ENCODE measurements around the gene PRR15L. TPM values are rescaled to one million over a fixed set of nuclear protein-coding genes. Genes with fewer than 3 reads are reported as not detected.
"Not testable (repeated sequence)": the region's sequence is repeated elsewhere in the genome, so short reads cannot be mapped to it uniquely, and the experiment has no call there.

Gene PRR15L
- total RNA-seq, 2 experiments from 2014 or later, result not detected

GRCh38 chr17:47942568-47942967, 15.1 kb downstream of the PRR15L start:
- DNase-seq, result no peak
- CTCF ChIA-PET, result interaction anchor here (0.7 to 7.6 kb wide), 8 partner anchors 7 to 101 kb away, joined by 3 to 69 read pairs (median 6); partner anchors contain the start of genes CDK5RAP3, PRR15L and SCRN2
- Mint-ChIP-seq H3K4me1 (ENCODE audit: low read depth) (peaks cover 67% of the 10 kb centered on the region), H3K9me3 (peaks cover 3% of the 10 kb centered on the region), H3K27ac (peak overlapping the region; percentile 80), H3K36me3 (ENCODE audit: low read depth) (peaks cover 22% of the 10 kb centered on the region), H3K4me3 (peak overlapping the region; percentile 85), H3K27me3 (ENCODE audit: low read depth) (no peaks in the 10 kb centered on the region)
- intact Hi-C loops (cut with micrococcal nuclease), result no loop called here

GRCh38 chr17:47942096-47942510, 15.6 kb downstream of the PRR15L start:
- no peaks in the 10 kb centered on the region for H3K27me3 Mint-ChIP-seq (ENCODE audit: low read depth)
- H3K4me1 Mint-ChIP-seq (ENCODE audit: low read depth), result peaks cover 65% of the 10 kb centered on the region
- peak overlapping the region; percentile 85 for H3K4me3 Mint-ChIP-seq
- peak overlapping the region; percentile 80 for H3K27ac Mint-ChIP-seq
- peak; percentile 32 for DNase-seq
- H3K9me3 Mint-ChIP-seq, result peaks cover 3% of the 10 kb centered on the region
- intact Hi-C loops (cut with micrococcal nuclease), result no loop called here
- H3K36me3 Mint-ChIP-seq (ENCODE audit: low read depth), result peaks cover 20% of the 10 kb centered on the region
- CTCF ChIA-PET, result interaction anchor here (0.7 to 7.6 kb wide), 7 partner anchors 8 to 100 kb away, joined by 3 to 69 read pairs (median 6); partner anchors contain the start of genes CDK5RAP3 and PRR15L

GRCh38 chr17:47941246-47942095, 16.2 kb downstream of the PRR15L start, which contains the start of gene PNPO:
TSS of gene PNPO (plus strand) at chr17:47941571. CDS start at chr17:47941676, 105 bp downstream.
- peak within 1 kb of the TSS; percentile 80 for H3K27ac Mint-ChIP-seq
- CTCF ChIA-PET, result interaction anchor here (0.5 to 7.6 kb wide), 7 partner anchors 8 to 1773 kb away, joined by 3 to 69 read pairs (median 6); partner anchors contain the start of gene CDK5RAP3
- H3K4me3 Mint-ChIP-seq, result peak within 1 kb of the TSS; percentile 85
- DNase-seq, result peak; percentile 98
- no peaks in the 10 kb centered on the region for H3K27me3 Mint-ChIP-seq (ENCODE audit: low read depth)
- peaks cover 63% of the 10 kb centered on the region for H3K4me1 Mint-ChIP-seq (ENCODE audit: low read depth)
- peaks cover 17% of the 10 kb centered on the region for H3K36me3 Mint-ChIP-seq (ENCODE audit: low read depth)
- H3K9me3 Mint-ChIP-seq, result peaks cover 3% of the 10 kb centered on the region
- intact Hi-C loops (cut with micrococcal nuclease), result loop anchor here (1.0 kb wide), 3 partner anchors 8 to 46 kb away; no protein-coding TSS in a partner anchor

- H3K36me3 Mint-ChIP-seq (ENCODE audit: low read depth), result peaks cover 3% of the 10 kb centered on the region
- DNase-seq, result peak; percentile 26
- CTCF ChIA-PET, result interaction anchor here (1.5 kb wide), 1 partner anchor 9 kb away, joined by 7 read pairs; no protein-coding TSS in a partner anchor
- intact Hi-C loops (cut with micrococcal nuclease), result no loop called here
- no peak overlapping the region for H3K4me3 Mint-ChIP-seq
- no peaks in the 10 kb centered on the region for H3K27me3 Mint-ChIP-seq (ENCODE audit: low read depth)
- peaks cover 3% of the 10 kb centered on the region for H3K9me3 Mint-ChIP-seq
- no peak overlapping the region for H3K27ac Mint-ChIP-seq
- H3K4me1 Mint-ChIP-seq (ENCODE audit: low read depth), result peaks cover 36% of the 10 kb centered on the region
Observed at GRCh38 chr17:47937941-47938340, 19.7 kb downstream of the PRR15L start.

- H3K27ac Mint-ChIP-seq, result no peak overlapping the region
- intact Hi-C loops (cut with micrococcal nuclease), result no loop called here
- CTCF ChIA-PET, result interaction anchor here (0.6 to 2.2 kb wide), 3 partner anchors 11 to 86 kb away, joined by 3 to 9 read pairs (median 3); no protein-coding TSS in a partner anchor
- peaks cover 21% of the 10 kb centered on the region for H3K4me1 Mint-ChIP-seq (ENCODE audit: low read depth)
- peaks cover 1% of the 10 kb centered on the region for H3K9me3 Mint-ChIP-seq
- no peak overlapping the region for H3K4me3 Mint-ChIP-seq
- no peak for DNase-seq
- H3K27me3 Mint-ChIP-seq (ENCODE audit: low read depth), result no peaks in the 10 kb centered on the region
- peaks cover 1% of the 10 kb centered on the region for H3K36me3 Mint-ChIP-seq (ENCODE audit: low read depth)
Observed at GRCh38 chr17:47935961-47936360, 21.7 kb downstream of the PRR15L start.

- H3K4me1 Mint-ChIP-seq (ENCODE audit: low read depth), result peaks cover 18% of the 10 kb centered on the region
Observed at GRCh38 chr17:47935468-47935867, 22.2 kb downstream of the PRR15L start.

GRCh38 chr17:47934856-47935255, 22.8 kb downstream of the PRR15L start:
- Mint-ChIP-seq H3K27ac (no peak overlapping the region), H3K27me3 (ENCODE audit: low read depth) (no peaks in the 10 kb centered on the region), H3K4me1 (ENCODE audit: low read depth) (peaks cover 12% of the 10 kb centered on the region), H3K36me3 (ENCODE audit: low read depth) (no peaks in the 10 kb centered on the region), H3K9me3 (no peaks in the 10 kb centered on the region), H3K4me3 (no peak overlapping the region)
- CTCF ChIA-PET, result interaction anchor here (1.0 kb wide), 1 partner anchor 15 kb away, joined by 3 read pairs; no protein-coding TSS in a partner anchor
- DNase-seq, result no peak
- intact Hi-C loops (cut with micrococcal nuclease), result no loop called here

More at GRCh38 chr17:47935468-47935867, 22.2 kb downstream of the PRR15L start:
- intact Hi-C loops (cut with micrococcal nuclease); H3K36me3 Mint-ChIP-seq (ENCODE audit: low read depth); H3K4me3 Mint-ChIP-seq; DNase-seq; H3K27ac Mint-ChIP-seq; H3K27me3 Mint-ChIP-seq (ENCODE audit: low read depth); H3K9me3 Mint-ChIP-seq: not testable (repeated sequence)
- CTCF ChIA-PET, result interaction anchor here (1.0 to 2.2 kb wide), 3 partner anchors 11 to 15 kb away, joined by 3 to 9 read pairs (median 3); no protein-coding TSS in a partner anchor

GRCh38 chr17:47931848-47932247, 25.8 kb downstream of the PRR15L start:
- CTCF ChIA-PET, result interaction anchor here (1.7 kb wide), 1 partner anchor 15 kb away, joined by 5 read pairs; no protein-coding TSS in a partner anchor
- H3K27me3 Mint-ChIP-seq (ENCODE audit: low read depth), result no peaks in the 10 kb centered on the region
- intact Hi-C loops (cut with micrococcal nuclease), result no loop called here
- H3K4me3 Mint-ChIP-seq, result no peak overlapping the region
- peaks cover 3% of the 10 kb centered on the region for H3K36me3 Mint-ChIP-seq (ENCODE audit: low read depth)
- H3K27ac Mint-ChIP-seq, result no peak overlapping the region
- no peaks in the 10 kb centered on the region for H3K9me3 Mint-ChIP-seq
- peaks cover 3% of the 10 kb centered on the region for H3K4me1 Mint-ChIP-seq (ENCODE audit: low read depth)
- DNase-seq, result no peak

GRCh38 chr17:47929218-47930000, 28.3 kb downstream of the PRR15L start:
- Mint-ChIP-seq H3K36me3 (ENCODE audit: low read depth) (peaks cover 10% of the 10 kb centered on the region), H3K4me1 (ENCODE audit: low read depth) (no peaks in the 10 kb centered on the region), H3K27ac (no peak overlapping the region)

GRCh38 chr17:47928415-47928814, 29.3 kb downstream of the PRR15L start:
- DNase-seq, result no peak
- peaks cover 18% of the 10 kb centered on the region for H3K36me3 Mint-ChIP-seq (ENCODE audit: low read depth)
- H3K27ac Mint-ChIP-seq, result no peak overlapping the region
- CTCF ChIA-PET, result interaction anchor here (0.5 kb wide), 1 partner anchor 22 kb away, joined by 4 read pairs; no protein-coding TSS in a partner anchor
- no peaks in the 10 kb centered on the region for H3K4me1 Mint-ChIP-seq (ENCODE audit: low read depth)
- intact Hi-C loops (cut with micrococcal nuclease), result no loop called here
- no peaks in the 10 kb centered on the region for H3K27me3 Mint-ChIP-seq (ENCODE audit: low read depth)
- no peaks in the 10 kb centered on the region for H3K9me3 Mint-ChIP-seq
- no peak overlapping the region for H3K4me3 Mint-ChIP-seq

More at GRCh38 chr17:47929218-47930000, 28.3 kb downstream of the PRR15L start:
- H3K27me3 Mint-ChIP-seq (ENCODE audit: low read depth), result no peaks in the 10 kb centered on the region
- CTCF ChIA-PET, result interaction anchor here (0.6 to 1.5 kb wide), 6 partner anchors 17 to 1057 kb away, joined by 3 to 6 read pairs (median 3); partner anchors contain the start of gene CDK5RAP3
- no peak overlapping the region for H3K4me3 Mint-ChIP-seq
- intact Hi-C loops (cut with micrococcal nuclease), result no loop called here
- H3K9me3 Mint-ChIP-seq, result no peaks in the 10 kb centered on the region
- DNase-seq, result no peak

GRCh38 chr17:47927821-47928400, 29.8 kb downstream of the PRR15L start:
- Mint-ChIP-seq H3K27ac (no peak overlapping the region), H3K36me3 (ENCODE audit: low read depth) (peaks cover 20% of the 10 kb centered on the region)
- intact Hi-C loops (cut with micrococcal nuclease), result no loop called here

More at GRCh38 chr17:47927821-47928400, 29.8 kb downstream of the PRR15L start:
- Mint-ChIP-seq H3K4me3 (no peak overlapping the region), H3K27me3 (ENCODE audit: low read depth) (no peaks in the 10 kb centered on the region), H3K4me1 (ENCODE audit: low read depth) (no peaks in the 10 kb centered on the region), H3K9me3 (no peaks in the 10 kb centered on the region)
- CTCF ChIA-PET, result no interaction called here
- DNase-seq, result no peak

Data from activated naive CD4-positive, alpha-beta T cell treated with anti-CD3 and anti-CD28 coated beads for 36 hours (primary cell).